GM23338 (cell line): ENCODE results near the gene UPK1A. TPM values are rescaled to one million over a fixed set of nuclear protein-coding genes. Genes with fewer than 3 reads are reported as not detected.

ENCODE experiments used
- ATAC-seq: fragments of 200-7000 bp; cut with Tn5 transposase; 3 replicates; pipeline ENCODE4 v1.9.1; 2020
- DNase-seq: peaks from one replicate; pipeline ENCODE4 v3.0.0-alpha.2; 2015; ENCODE audit warnings: low spot score
- H2AFZ ChIP-seq: fragments of 200-600 bp; sonication (generic); 2 replicates; pipeline ENCODE4 v1.8.0; 2016; ENCODE audit warnings: antibody characterized with exemption, mild to moderate bottlenecking, moderate library complexity
- H3F3A ChIP-seq: fragments of 200-600 bp; sonication (generic); replicated peaks from 2 replicates; pipeline ENCODE4 v1.8.0; 2017; ENCODE audit warnings: antibody characterized with exemption, mixed run types, low read depth
- H3K27ac ChIP-seq: fragments of 200-600 bp; sonication (generic); 2 replicates; pipeline ENCODE4 v1.6.1; 2016; ENCODE audit warnings: low read depth
- H3K27me3 ChIP-seq: fragments of 200-600 bp; sonication (generic); 2 replicates; pipeline ENCODE4 v1.8.0; 2016; ENCODE audit warnings: mild to moderate bottlenecking, mixed run types, moderate library complexity; ENCODE audit not compliant: insufficient read depth
- H3K36me3 ChIP-seq: fragments of 200-600 bp; sonication (generic); 2 replicates; pipeline ENCODE4 v1.8.0; 2016; ENCODE audit warnings: mild to moderate bottlenecking; ENCODE audit not compliant: insufficient read depth
- H3K4me1 ChIP-seq: fragments of 200-600 bp; sonication (generic); 2 replicates; pipeline ENCODE4 v1.8.0; 2016; ENCODE audit warnings: mild to moderate bottlenecking, moderate library complexity; ENCODE audit not compliant: insufficient read depth
- H3K4me2 ChIP-seq: fragments of 200-600 bp; sonication (generic); 2 replicates; pipeline ENCODE4 v1.7.1; 2017; ENCODE audit warnings: mixed run types
- H3K4me3 ChIP-seq: fragments of 200-600 bp; sonication (generic); 2 replicates; pipeline ENCODE4 v1.6.1; 2016; ENCODE audit warnings: mixed run types
- H3K79me2 ChIP-seq: fragments of 200-600 bp; sonication (generic); replicated peaks from 2 replicates; pipeline ENCODE4 v1.8.0; 2017; ENCODE audit warnings: mild to moderate bottlenecking; ENCODE audit not compliant: insufficient read depth
- H3K9me2 ChIP-seq: fragments of 200-600 bp; sonication (generic); 2 replicates; pipeline ENCODE4 v1.8.0; 2017; ENCODE audit not compliant: insufficient read depth
- H4K20me1 ChIP-seq: fragments of 200-600 bp; sonication (generic); replicated peaks from 2 replicates; pipeline ENCODE4 v1.8.0; 2017; ENCODE audit warnings: mild to moderate bottlenecking; ENCODE audit not compliant: insufficient read depth
- H3K27ac Mint-ChIP-seq: 2 replicates; pipeline ENCODE4 v1.8.0; 2020; ENCODE audit warnings: inconsistent platforms, mild to moderate bottlenecking, moderate library complexity, mixed read lengths
- H3K27me3 Mint-ChIP-seq: 3 replicates; pipeline ENCODE4 v1.8.0; 2022; ENCODE audit warnings: low read depth, mild to moderate bottlenecking, moderate library complexity, mixed read lengths, inconsistent platforms; ENCODE audit not compliant: insufficient read depth, poor library complexity
- H3K36me3 Mint-ChIP-seq: 3 replicates; pipeline ENCODE4 v1.8.0; 2021; ENCODE audit warnings: low read depth, mild to moderate bottlenecking, inconsistent platforms, moderate library complexity, mixed read lengths
- H3K4me1 Mint-ChIP-seq: 3 replicates; pipeline ENCODE4 v1.8.0; 2020; ENCODE audit warnings: mild to moderate bottlenecking, inconsistent platforms, mixed read lengths
- H3K4me3 Mint-ChIP-seq: 3 replicates; pipeline ENCODE4 v1.8.0; 2021; ENCODE audit warnings: moderate library complexity, mild to moderate bottlenecking, inconsistent platforms, mixed read lengths
- H3K9me3 Mint-ChIP-seq: 3 replicates; pipeline ENCODE4 v1.8.0; 2020; ENCODE audit warnings: moderate library complexity, mild to moderate bottlenecking, inconsistent platforms, mixed read lengths
- CREB1 ChIP-seq: fragments of 250-450 bp; sonication (Bioruptor Pico); IDR thresholded peaks from 2 replicates; pipeline ENCODE4 v1.5.0; 2020; ENCODE audit warnings: low read depth, mild to moderate bottlenecking, moderate library complexity
- EZH2phosphoT487 ChIP-seq: fragments of 200-600 bp; sonication (generic); IDR thresholded peaks from one replicate; pipeline ENCODE4 v1.8.1; 2018; ENCODE audit warnings: antibody characterized with exemption; ENCODE audit not compliant: unreplicated experiment
- JUNB ChIP-seq: IDR thresholded peaks from one replicate; pipeline ENCODE4 v1.6.1; 2016; ENCODE audit warnings: antibody characterized with exemption; ENCODE audit not compliant: unreplicated experiment
- NANOG ChIP-seq: IDR thresholded peaks from 2 replicates; pipeline ENCODE4 v1.6.1; 2016; ENCODE audit warnings: antibody characterized with exemption, borderline replicate concordance
- POLR2AphosphoS5 ChIP-seq: IDR thresholded peaks from 2 replicates; pipeline ENCODE4 v1.6.1; 2016; ENCODE audit warnings: antibody characterized with exemption, low read depth
- STAT1 ChIP-seq: IDR thresholded peaks from one replicate; pipeline ENCODE4 v1.6.1; 2016; ENCODE audit warnings: antibody characterized with exemption; ENCODE audit not compliant: unreplicated experiment
- ZNF114 ChIP-seq: fragments of 250-450 bp; sonication (Bioruptor Pico); IDR thresholded peaks from 2 replicates; pipeline ENCODE4 v1.5.0; 2020; ENCODE audit warnings: mild to moderate bottlenecking, moderate library complexity
- ZNF331 ChIP-seq: fragments of 250-450 bp; sonication (Bioruptor Pico); IDR thresholded peaks from 2 replicates; pipeline ENCODE4 v1.5.0; 2020; ENCODE audit warnings: low read depth, mild to moderate bottlenecking, moderate library complexity
- polyA plus RNA-seq: library from polyadenylated mRNA; unstranded; fragments of >200 nt; fragmentation: Nextera tagmentation; extraction: Ambion mirVana; gene quantifications from 2 replicates; pipeline ENCODE4 v1.2.1, GENCODE V29; 2016
- total RNA-seq: library from RNA; depleted of rRNA; stranded (reverse); fragments of >200 nt; shearing (Covaris generic); gene quantifications from 2 replicates; pipeline ENCODE4 v1.2.3, GENCODE V29; 2014
- TF ChIP-seq, protein P1 (sequence below): IDR thresholded peaks from 2 replicates; pipeline ENCODE4 v1.6.1; 2016; ENCODE audit warnings: antibody characterized with exemption
- TF ChIP-seq, protein P2 (sequence below): IDR thresholded peaks from one replicate; pipeline ENCODE4 v1.6.1; 2018; ENCODE audit warnings: antibody characterized with exemption; ENCODE audit not compliant: unreplicated experiment

Gene UPK1A
- total and polyA plus RNA-seq, 2 experiments from 2014 or later, result 0.42 to 1.5 TPM

DNA sequence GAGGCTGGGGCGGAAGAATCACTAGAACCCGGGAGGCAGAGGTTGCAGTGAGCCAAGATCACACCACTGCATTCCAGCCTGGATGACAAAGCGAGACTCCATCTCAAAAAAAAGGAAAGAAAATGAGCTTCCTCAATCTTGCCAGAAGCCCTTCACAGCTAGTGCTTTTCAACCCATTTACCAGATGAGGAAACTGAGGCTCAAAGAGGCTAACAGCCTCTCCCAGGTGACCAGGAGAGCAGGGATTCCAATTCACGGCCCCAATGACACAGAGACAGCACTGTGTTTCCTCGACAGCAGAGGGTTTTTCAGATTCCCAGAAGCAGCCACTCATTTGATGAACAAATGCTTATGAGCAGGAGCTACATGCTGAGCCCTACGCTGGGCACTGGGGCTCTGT is 3.2 kb downstream of the UPK1A start:
- Mint-ChIP-seq H3K4me3 (no peak overlapping the region), H3K27ac (no peak overlapping the region), H3K36me3 (no peaks in the 10 kb centered on the region), H3K9me3 (no peaks in the 10 kb centered on the region; the same call in 2 of the 3 replicates), H3K4me1 (peaks cover 6% of the 10 kb centered on the region; the same call in 2 of the 3 replicates), H3K27me3 (peaks cover 11% of the 10 kb centered on the region)
- H3K9me2 ChIP-seq, result no peaks in the 10 kb centered on the region
- no peaks in the 10 kb centered on the region; the same call in 1 of the 2 replicates for H3K4me1 ChIP-seq
- H3K27ac ChIP-seq, result no peak overlapping the region
- no peaks in the 10 kb centered on the region for H3K27me3 ChIP-seq
- ATAC-seq (no peak), DNase-seq (no peak)
- H3F3A ChIP-seq, result 0 out of 2 replicates have a peak, but pooled peaks cover 3% of the 10 kb centered on the region
- no peaks in the 10 kb centered on the region for H4K20me1 ChIP-seq
- H3K4me3 ChIP-seq, result no peak overlapping the region
- TF ChIP-seq ZNF331, result no peak
- TF ChIP-seq, protein P1, sequence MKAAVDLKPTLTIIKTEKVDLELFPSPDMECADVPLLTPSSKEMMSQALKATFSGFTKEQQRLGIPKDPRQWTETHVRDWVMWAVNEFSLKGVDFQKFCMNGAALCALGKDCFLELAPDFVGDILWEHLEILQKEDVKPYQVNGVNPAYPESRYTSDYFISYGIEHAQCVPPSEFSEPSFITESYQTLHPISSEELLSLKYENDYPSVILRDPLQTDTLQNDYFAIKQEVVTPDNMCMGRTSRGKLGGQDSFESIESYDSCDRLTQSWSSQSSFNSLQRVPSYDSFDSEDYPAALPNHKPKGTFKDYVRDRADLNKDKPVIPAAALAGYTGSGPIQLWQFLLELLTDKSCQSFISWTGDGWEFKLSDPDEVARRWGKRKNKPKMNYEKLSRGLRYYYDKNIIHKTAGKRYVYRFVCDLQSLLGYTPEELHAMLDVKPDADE, result no peak
- TF ChIP-seq NANOG, result no peak
- no peak for TF ChIP-seq POLR2AphosphoS5
- no peak for TF ChIP-seq STAT1
- TF ChIP-seq, protein P2, sequence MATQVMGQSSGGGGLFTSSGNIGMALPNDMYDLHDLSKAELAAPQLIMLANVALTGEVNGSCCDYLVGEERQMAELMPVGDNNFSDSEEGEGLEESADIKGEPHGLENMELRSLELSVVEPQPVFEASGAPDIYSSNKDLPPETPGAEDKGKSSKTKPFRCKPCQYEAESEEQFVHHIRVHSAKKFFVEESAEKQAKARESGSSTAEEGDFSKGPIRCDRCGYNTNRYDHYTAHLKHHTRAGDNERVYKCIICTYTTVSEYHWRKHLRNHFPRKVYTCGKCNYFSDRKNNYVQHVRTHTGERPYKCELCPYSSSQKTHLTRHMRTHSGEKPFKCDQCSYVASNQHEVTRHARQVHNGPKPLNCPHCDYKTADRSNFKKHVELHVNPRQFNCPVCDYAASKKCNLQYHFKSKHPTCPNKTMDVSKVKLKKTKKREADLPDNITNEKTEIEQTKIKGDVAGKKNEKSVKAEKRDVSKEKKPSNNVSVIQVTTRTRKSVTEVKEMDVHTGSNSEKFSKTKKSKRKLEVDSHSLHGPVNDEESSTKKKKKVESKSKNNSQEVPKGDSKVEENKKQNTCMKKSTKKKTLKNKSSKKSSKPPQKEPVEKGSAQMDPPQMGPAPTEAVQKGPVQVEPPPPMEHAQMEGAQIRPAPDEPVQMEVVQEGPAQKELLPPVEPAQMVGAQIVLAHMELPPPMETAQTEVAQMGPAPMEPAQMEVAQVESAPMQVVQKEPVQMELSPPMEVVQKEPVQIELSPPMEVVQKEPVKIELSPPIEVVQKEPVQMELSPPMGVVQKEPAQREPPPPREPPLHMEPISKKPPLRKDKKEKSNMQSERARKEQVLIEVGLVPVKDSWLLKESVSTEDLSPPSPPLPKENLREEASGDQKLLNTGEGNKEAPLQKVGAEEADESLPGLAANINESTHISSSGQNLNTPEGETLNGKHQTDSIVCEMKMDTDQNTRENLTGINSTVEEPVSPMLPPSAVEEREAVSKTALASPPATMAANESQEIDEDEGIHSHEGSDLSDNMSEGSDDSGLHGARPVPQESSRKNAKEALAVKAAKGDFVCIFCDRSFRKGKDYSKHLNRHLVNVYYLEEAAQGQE, result no peak
- H3K4me2 ChIP-seq, result no peak overlapping the region
- no peak overlapping the region for H2AFZ ChIP-seq
- H3K79me2 ChIP-seq, result no peaks in the 10 kb centered on the region
- no peaks in the 10 kb centered on the region for H3K36me3 ChIP-seq

DNA sequence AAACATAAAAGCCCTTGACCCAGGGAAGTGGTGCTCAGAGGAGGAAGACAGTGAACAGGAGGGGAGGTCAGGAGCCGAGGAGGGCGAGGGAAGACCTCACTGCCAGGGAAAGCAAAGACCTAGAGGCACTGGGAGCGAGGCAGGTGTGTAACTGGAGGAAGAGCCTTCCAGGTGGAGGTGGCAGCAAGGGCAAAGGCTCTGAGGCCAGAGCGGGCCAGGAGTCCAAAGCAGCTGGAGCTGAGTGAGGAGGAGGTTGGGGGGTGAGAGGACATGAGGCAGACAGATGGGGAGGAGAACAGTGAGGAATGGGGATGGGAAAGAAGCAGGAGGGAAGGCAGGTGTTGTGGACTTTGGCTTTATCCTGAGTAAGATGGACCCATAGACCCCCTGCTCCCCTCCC is 3.7 kb downstream of the UPK1A start:
- Histone ChIP-seq H3K27me3 (no peaks in the 10 kb centered on the region), H3K9me2 (no peaks in the 10 kb centered on the region), H2AFZ (no peak overlapping the region), H3K36me3 (no peaks in the 10 kb centered on the region), H3K79me2 (no peaks in the 10 kb centered on the region), H3K4me3 (no peak overlapping the region), H4K20me1 (no peaks in the 10 kb centered on the region), H3K4me1 (no peaks in the 10 kb centered on the region; the same call in 1 of the 2 replicates), H3F3A (0 out of 2 replicates have a peak, but pooled peaks cover 3% of the 10 kb centered on the region), H3K4me2 (no peak overlapping the region), H3K27ac (no peak overlapping the region)
- Mint-ChIP-seq H3K36me3 (no peaks in the 10 kb centered on the region), H3K27me3 (peaks cover 9% of the 10 kb centered on the region), H3K4me3 (no peak overlapping the region), H3K27ac (no peak overlapping the region), H3K4me1 (peaks cover 6% of the 10 kb centered on the region; the same call in 2 of the 3 replicates), H3K9me3 (no peaks in the 10 kb centered on the region; the same call in 2 of the 3 replicates)
- ATAC-seq, result no peak
- DNase-seq, result no peak
- TF ChIP-seq, protein P1, result no peak
- TF ChIP-seq EZH2phosphoT487 (no peak), ZNF114 (CRISPR knock-in tag) (no peak), NANOG (no peak), CREB1 (CRISPR knock-in tag) (no peak), JUNB (no peak)
- TF ChIP-seq, protein P2, result no peak
